ENCODE results near the gene SPACA6. TPM values are rescaled to one million over a fixed set of nuclear protein-coding genes. Genes with fewer than 3 reads are reported as not detected.

SPACA6 gene
- total and polyA plus RNA-seq, 2 donors from 2014 or later, result 18.9 to 25.4 TPM

GRCh38 chr19:51647318-51647717 is 45.8 kb upstream of the SPACA6 start:
- intact Hi-C loops (cut with DNase I), result loop anchor here (10.0 kb wide), 1 partner anchor 173 kb away; the partner anchor contains the start of gene CEACAM18
- no peak overlapping the region for H3K4me3 ChIP-seq (ENCODE audit: low read length in 3 of 3)
- no peaks in the 10 kb centered on the region for H3K36me3 ChIP-seq (ENCODE audit: control insufficient read depth in 2 of 3, insufficient read depth in 3 of 3, low read length in 3 of 3)
- no peaks in the 10 kb centered on the region for H3K9me3 ChIP-seq (ENCODE audit: control insufficient read depth in 2 of 3, insufficient read depth in 1 of 3, low read length in 3 of 3)
- no peak for TF ChIP-seq CTCF (IDR thresholded peaks at IDR 0.05; ENCODE audit: borderline replicate concordance, extremely low read depth, insufficient read depth)
- H3K9ac ChIP-seq (ENCODE audit: low read length in 3 of 3), result no peak overlapping the region
- FAIRE-seq (no peak), DNase-seq (no peak)
- H3K27ac ChIP-seq (ENCODE audit: low read depth in 2 of 2, low read length in 2 of 2), result no peak overlapping the region
- no peaks in the 10 kb centered on the region for H3K27me3 ChIP-seq (ENCODE audit: control insufficient read depth, insufficient read depth, low read length)
- H3K4me1 ChIP-seq (ENCODE audit: control insufficient read depth in 2 of 3, insufficient read depth in 2 of 3, low read depth in 1 of 3, low read length in 3 of 3), result no peaks in the 10 kb centered on the region

- Histone ChIP-seq H3K9ac (ENCODE audit: low read length in 3 of 3) (no peak overlapping the region), H3K4me1 (ENCODE audit: control insufficient read depth in 2 of 3, insufficient read depth in 2 of 3, low read depth in 1 of 3, low read length in 3 of 3) (no peaks in the 10 kb centered on the region), H3K27me3 (ENCODE audit: control insufficient read depth, insufficient read depth, low read length) (no peaks in the 10 kb centered on the region), H3K9me3 (ENCODE audit: control insufficient read depth in 2 of 3, insufficient read depth in 1 of 3, low read length in 3 of 3) (no peaks in the 10 kb centered on the region), H3K4me3 (ENCODE audit: low read length in 3 of 3) (no peak overlapping the region), H3K36me3 (ENCODE audit: control insufficient read depth in 2 of 3, insufficient read depth in 3 of 3, low read length in 3 of 3) (no peaks in the 10 kb centered on the region), H3K27ac (ENCODE audit: low read depth in 2 of 2, low read length in 2 of 2) (no peak overlapping the region)
- no peak for TF ChIP-seq CTCF (IDR thresholded peaks at IDR 0.05; ENCODE audit: borderline replicate concordance, extremely low read depth, insufficient read depth)
- FAIRE-seq (no peak), DNase-seq (no peak)
- intact Hi-C loops (cut with DNase I), result no loop called here
Measured at GRCh38 chr19:51651216-51651846, 41.8 kb upstream of the SPACA6 start.

GRCh38 chr19:51652266-51652665 is 40.9 kb upstream of the SPACA6 start:
- FAIRE-seq, result no peak
- intact Hi-C loops (cut with DNase I), result no loop called here
- H3K27ac ChIP-seq (ENCODE audit: low read depth in 2 of 2, low read length in 2 of 2), result no peak overlapping the region

More at GRCh38 chr19:51652266-51652665, 40.9 kb upstream of the SPACA6 start:
- H3K27me3 ChIP-seq (ENCODE audit: control insufficient read depth, insufficient read depth, low read length), result no peaks in the 10 kb centered on the region
- DNase-seq, result no peak
- TF ChIP-seq CTCF (IDR thresholded peaks at IDR 0.05; ENCODE audit: borderline replicate concordance, extremely low read depth, insufficient read depth), result no peak
- H3K9ac ChIP-seq (ENCODE audit: low read length in 3 of 3), result no peak overlapping the region
- no peak overlapping the region for H3K4me3 ChIP-seq (ENCODE audit: low read length in 3 of 3)
- no peaks in the 10 kb centered on the region for H3K36me3 ChIP-seq (ENCODE audit: control insufficient read depth in 2 of 3, insufficient read depth in 3 of 3, low read length in 3 of 3)
- H3K9me3 ChIP-seq (ENCODE audit: control insufficient read depth in 2 of 3, insufficient read depth in 1 of 3, low read length in 3 of 3), result no peaks in the 10 kb centered on the region
- H3K4me1 ChIP-seq (ENCODE audit: control insufficient read depth in 2 of 3, insufficient read depth in 2 of 3, low read depth in 1 of 3, low read length in 3 of 3), result peaks cover 0 to 2% (median 0%) of the 10 kb centered on the region in 3 donors

Measured in kidney (tissue), 14 donors.